Gastrocnemius medialis (tissue), 4 donors: ENCODE data around the gene ADGRL3.

Experiments
- CTCF ChIP-seq, 5 experiments: fragments of 450-650 bp in 3 of 5; fragments of 200-600 bp in 2 of 5; sonication (generic) in 2 of 5; IDR thresholded peaks in 4 of 5; conservative IDR thresholded peaks in 1 of 5; 1 replicate in 4 of 5; 2 replicates in 1 of 5; pipeline ENCODE4 v1.5.1; 2016 to 2019; ENCODE audit warnings: antibody characterized with exemption in 5 of 5, mild to moderate bottlenecking in 3 of 5, moderate library complexity in 3 of 5
- POLR2A ChIP-seq, 2 donors: fragments of 450-650 bp; IDR thresholded peaks; one replicate each; pipeline ENCODE4 v1.6.1; 2017; ENCODE audit warnings: antibody characterized with exemption in 2 of 2, mild to moderate bottlenecking in 2 of 2, moderate library complexity in 2 of 2

GRCh38 chr4:62118558-62118957, 918.4 kb downstream of the ADGRL3 start:
- TF ChIP-seq CTCF (IDR thresholded peaks at IDR 0.05 in 4 of 5, conservative IDR thresholded peaks at IDR 0.05 in 1 of 5) (no peak), POLR2A (IDR thresholded peaks at IDR 0.05) (no peak)
